Measurements from ENCODE around the gene TP53BP2.

GRCh38 chr1:223845810-223846682, at the start of gene TP53BP2:
- TF ChIP-seq, protein P1, sequence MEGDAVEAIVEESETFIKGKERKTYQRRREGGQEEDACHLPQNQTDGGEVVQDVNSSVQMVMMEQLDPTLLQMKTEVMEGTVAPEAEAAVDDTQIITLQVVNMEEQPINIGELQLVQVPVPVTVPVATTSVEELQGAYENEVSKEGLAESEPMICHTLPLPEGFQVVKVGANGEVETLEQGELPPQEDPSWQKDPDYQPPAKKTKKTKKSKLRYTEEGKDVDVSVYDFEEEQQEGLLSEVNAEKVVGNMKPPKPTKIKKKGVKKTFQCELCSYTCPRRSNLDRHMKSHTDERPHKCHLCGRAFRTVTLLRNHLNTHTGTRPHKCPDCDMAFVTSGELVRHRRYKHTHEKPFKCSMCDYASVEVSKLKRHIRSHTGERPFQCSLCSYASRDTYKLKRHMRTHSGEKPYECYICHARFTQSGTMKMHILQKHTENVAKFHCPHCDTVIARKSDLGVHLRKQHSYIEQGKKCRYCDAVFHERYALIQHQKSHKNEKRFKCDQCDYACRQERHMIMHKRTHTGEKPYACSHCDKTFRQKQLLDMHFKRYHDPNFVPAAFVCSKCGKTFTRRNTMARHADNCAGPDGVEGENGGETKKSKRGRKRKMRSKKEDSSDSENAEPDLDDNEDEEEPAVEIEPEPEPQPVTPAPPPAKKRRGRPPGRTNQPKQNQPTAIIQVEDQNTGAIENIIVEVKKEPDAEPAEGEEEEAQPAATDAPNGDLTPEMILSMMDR (IDR thresholded peaks at IDR 0.05; ENCODE audit: low read depth, low read length): peak; percentile 53
- no peak; the same call in 1 of the 2 replicates for TF ChIP-seq MYC (IDR thresholded peaks at IDR 0.05; ENCODE audit: low read depth, low read length)
- peak; percentile 5 for TF ChIP-seq MAX (IDR thresholded peaks at IDR 0.05; ENCODE audit: low read depth, low read length)
